Measurements from ENCODE around the gene ADISSP. TPM values are rescaled to one million over a fixed set of nuclear protein-coding genes. Genes with fewer than 3 reads are reported as not detected.

The ADISSP gene
- total and polyA plus RNA-seq, 2 of the 13 experiments (the other 11 are each of a cell fraction or from before 2014, with no cell fraction given): 38.3 to 90.6 TPM

DNA sequence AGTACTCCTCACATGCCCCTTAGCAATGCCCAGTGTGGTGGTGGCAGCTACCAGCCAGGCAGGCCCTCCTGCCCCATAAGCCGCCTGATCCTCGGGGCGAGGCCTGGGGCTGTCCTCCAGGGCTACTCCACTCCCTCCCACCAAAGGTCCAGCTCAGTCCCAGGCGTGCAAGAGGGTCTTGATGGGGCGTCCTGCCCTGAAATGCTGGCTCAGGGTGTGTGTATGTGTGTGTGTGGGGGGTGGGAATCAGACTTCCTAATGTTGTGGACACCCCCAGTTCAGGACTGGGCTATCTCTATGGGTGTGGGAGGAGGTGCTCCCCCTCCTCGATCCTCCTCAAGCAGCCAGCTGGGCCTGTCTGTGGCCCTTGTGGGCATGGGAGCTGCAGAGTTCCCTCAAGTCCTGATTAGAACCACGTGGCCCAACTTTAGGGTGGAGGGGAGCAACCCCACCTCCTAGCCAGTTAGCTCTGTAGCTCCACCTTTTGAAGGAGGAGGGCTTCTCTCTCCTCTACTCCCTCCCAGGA, 27.6 kb downstream of the ADISSP start (continued):
- TF ChIP-seq, protein P1, sequence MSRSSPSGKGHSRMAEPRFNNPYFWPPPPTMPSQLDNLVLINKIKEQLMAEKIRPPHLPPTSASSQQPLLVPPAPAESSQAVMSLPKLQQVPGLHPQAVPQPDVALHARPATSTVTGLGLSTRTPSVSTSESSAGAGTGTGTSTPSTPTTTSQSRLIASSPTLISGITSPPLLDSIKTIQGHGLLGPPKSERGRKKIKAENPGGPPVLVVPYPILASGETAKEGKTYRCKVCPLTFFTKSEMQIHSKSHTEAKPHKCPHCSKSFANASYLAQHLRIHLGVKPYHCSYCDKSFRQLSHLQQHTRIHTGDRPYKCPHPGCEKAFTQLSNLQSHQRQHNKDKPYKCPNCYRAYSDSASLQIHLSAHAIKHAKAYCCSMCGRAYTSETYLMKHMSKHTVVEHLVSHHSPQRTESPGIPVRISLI (CRISPR knock-in tag; IDR thresholded peaks at IDR 0.05; ENCODE audit: borderline replicate concordance): no peak
- TF ChIP-seq HNRNPK (IDR thresholded peaks at IDR 0.05; ENCODE audit: low read depth, low read length, poor library complexity, severe bottlenecking): no peak
- TF ChIP-seq MTF2 (CRISPR knock-in tag; IDR thresholded peaks at IDR 0.05; ENCODE audit: borderline replicate concordance): no peak
- no peak for TF ChIP-seq TAF1 (CRISPR knock-in tag; IDR thresholded peaks at IDR 0.05)
- no peak for TF ChIP-seq ZSCAN31 (CRISPR knock-in tag; IDR thresholded peaks at IDR 0.05; ENCODE audit: low read depth)
- no peak for TF ChIP-seq KLF9 (CRISPR knock-in tag; IDR thresholded peaks at IDR 0.05; ENCODE audit: low read depth)
- 0 out of 2 replicates have a peak, but pooled peaks have one; percentile 30 for TF ChIP-seq NFKB2 (CRISPR knock-in tag; IDR thresholded peaks at IDR 0.05; ENCODE audit: borderline replicate concordance)
- TF ChIP-seq, protein P2, sequence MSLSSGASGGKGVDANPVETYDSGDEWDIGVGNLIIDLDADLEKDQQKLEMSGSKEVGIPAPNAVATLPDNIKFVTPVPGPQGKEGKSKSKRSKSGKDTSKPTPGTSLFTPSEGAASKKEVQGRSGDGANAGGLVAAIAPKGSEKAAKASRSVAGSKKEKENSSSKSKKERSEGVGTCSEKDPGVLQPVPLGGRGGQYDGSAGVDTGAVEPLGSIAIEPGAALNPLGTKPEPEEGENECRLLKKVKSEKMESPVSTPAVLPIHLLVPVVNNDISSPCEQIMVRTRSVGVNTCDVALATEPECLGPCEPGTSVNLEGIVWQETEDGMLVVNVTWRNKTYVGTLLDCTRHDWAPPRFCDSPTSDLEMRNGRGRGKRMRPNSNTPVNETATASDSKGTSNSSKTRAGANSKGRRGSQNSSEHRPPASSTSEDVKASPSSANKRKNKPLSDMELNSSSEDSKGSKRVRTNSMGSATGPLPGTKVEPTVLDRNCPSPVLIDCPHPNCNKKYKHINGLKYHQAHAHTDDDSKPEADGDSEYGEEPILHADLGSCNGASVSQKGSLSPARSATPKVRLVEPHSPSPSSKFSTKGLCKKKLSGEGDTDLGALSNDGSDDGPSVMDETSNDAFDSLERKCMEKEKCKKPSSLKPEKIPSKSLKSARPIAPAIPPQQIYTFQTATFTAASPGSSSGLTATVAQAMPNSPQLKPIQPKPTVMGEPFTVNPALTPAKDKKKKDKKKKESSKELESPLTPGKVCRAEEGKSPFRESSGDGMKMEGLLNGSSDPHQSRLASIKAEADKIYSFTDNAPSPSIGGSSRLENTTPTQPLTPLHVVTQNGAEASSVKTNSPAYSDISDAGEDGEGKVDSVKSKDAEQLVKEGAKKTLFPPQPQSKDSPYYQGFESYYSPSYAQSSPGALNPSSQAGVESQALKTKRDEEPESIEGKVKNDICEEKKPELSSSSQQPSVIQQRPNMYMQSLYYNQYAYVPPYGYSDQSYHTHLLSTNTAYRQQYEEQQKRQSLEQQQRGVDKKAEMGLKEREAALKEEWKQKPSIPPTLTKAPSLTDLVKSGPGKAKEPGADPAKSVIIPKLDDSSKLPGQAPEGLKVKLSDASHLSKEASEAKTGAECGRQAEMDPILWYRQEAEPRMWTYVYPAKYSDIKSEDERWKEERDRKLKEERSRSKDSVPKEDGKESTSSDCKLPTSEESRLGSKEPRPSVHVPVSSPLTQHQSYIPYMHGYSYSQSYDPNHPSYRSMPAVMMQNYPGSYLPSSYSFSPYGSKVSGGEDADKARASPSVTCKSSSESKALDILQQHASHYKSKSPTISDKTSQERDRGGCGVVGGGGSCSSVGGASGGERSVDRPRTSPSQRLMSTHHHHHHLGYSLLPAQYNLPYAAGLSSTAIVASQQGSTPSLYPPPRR (CRISPR knock-in tag; IDR thresholded peaks at IDR 0.05; ENCODE audit: borderline replicate concordance): no peak
- no peak for TF ChIP-seq NCOA2 (CRISPR knock-in tag; IDR thresholded peaks at IDR 0.05)
- TF ChIP-seq ZNF337 (CRISPR knock-in tag; IDR thresholded peaks at IDR 0.05; ENCODE audit: borderline replicate concordance, low read depth): no peak
- no peak for TF ChIP-seq ZNF777 (CRISPR knock-in tag; IDR thresholded peaks at IDR 0.05)
- no peak for TF ChIP-seq KLF6 (CRISPR knock-in tag; IDR thresholded peaks at IDR 0.05)
- TF ChIP-seq, protein P3, sequence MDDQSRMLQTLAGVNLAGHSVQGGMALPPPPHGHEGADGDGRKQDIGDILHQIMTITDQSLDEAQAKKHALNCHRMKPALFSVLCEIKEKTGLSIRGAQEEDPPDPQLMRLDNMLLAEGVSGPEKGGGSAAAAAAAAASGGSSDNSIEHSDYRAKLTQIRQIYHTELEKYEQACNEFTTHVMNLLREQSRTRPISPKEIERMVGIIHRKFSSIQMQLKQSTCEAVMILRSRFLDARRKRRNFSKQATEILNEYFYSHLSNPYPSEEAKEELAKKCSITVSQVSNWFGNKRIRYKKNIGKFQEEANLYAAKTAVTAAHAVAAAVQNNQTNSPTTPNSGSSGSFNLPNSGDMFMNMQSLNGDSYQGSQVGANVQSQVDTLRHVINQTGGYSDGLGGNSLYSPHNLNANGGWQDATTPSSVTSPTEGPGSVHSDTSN (CRISPR knock-in tag; IDR thresholded peaks at IDR 0.05; ENCODE audit: borderline replicate concordance): no peak
- TF ChIP-seq, protein P4, sequence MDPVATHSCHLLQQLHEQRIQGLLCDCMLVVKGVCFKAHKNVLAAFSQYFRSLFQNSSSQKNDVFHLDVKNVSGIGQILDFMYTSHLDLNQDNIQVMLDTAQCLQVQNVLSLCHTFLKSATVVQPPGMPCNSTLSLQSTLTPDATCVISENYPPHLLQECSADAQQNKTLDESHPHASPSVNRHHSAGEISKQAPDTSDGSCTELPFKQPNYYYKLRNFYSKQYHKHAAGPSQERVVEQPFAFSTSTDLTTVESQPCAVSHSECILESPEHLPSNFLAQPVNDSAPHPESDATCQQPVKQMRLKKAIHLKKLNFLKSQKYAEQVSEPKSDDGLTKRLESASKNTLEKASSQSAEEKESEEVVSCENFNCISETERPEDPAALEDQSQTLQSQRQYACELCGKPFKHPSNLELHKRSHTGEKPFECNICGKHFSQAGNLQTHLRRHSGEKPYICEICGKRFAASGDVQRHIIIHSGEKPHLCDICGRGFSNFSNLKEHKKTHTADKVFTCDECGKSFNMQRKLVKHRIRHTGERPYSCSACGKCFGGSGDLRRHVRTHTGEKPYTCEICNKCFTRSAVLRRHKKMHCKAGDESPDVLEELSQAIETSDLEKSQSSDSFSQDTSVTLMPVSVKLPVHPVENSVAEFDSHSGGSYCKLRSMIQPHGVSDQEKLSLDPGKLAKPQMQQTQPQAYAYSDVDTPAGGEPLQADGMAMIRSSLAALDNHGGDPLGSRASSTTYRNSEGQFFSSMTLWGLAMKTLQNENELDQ (CRISPR knock-in tag; IDR thresholded peaks at IDR 0.05; ENCODE audit: borderline replicate concordance): no peak
- TF ChIP-seq, protein P5, sequence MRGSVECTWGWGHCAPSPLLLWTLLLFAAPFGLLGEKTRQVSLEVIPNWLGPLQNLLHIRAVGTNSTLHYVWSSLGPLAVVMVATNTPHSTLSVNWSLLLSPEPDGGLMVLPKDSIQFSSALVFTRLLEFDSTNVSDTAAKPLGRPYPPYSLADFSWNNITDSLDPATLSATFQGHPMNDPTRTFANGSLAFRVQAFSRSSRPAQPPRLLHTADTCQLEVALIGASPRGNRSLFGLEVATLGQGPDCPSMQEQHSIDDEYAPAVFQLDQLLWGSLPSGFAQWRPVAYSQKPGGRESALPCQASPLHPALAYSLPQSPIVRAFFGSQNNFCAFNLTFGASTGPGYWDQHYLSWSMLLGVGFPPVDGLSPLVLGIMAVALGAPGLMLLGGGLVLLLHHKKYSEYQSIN (CRISPR knock-in tag; IDR thresholded peaks at IDR 0.05; ENCODE audit: borderline replicate concordance): no peak
- no peak for TF ChIP-seq PHF20 (CRISPR knock-in tag; IDR thresholded peaks at IDR 0.05)
- TF ChIP-seq AHR (CRISPR knock-in tag; IDR thresholded peaks at IDR 0.05): no peak; the same call in 1 of the 2 replicates
- no peak for TF ChIP-seq ZNF207 (IDR thresholded peaks at IDR 0.05; ENCODE audit: borderline replicate concordance)
- TF ChIP-seq ZMYM4 (CRISPR knock-in tag; IDR thresholded peaks at IDR 0.05): no peak
- TF ChIP-seq ZNF7 (CRISPR knock-in tag; IDR thresholded peaks at IDR 0.05): no peak

Measured in HepG2 (cell line).